CD1c-positive myeloid dendritic cell (primary cell): ENCODE data around the gene PWWP2A.

Experiments
- DNase-seq: peaks from one replicate; pipeline ENCODE4 v3.0.0-alpha.2; 2016; ENCODE audit errors: extremely low spot score

The PWWP2A gene

DNA sequence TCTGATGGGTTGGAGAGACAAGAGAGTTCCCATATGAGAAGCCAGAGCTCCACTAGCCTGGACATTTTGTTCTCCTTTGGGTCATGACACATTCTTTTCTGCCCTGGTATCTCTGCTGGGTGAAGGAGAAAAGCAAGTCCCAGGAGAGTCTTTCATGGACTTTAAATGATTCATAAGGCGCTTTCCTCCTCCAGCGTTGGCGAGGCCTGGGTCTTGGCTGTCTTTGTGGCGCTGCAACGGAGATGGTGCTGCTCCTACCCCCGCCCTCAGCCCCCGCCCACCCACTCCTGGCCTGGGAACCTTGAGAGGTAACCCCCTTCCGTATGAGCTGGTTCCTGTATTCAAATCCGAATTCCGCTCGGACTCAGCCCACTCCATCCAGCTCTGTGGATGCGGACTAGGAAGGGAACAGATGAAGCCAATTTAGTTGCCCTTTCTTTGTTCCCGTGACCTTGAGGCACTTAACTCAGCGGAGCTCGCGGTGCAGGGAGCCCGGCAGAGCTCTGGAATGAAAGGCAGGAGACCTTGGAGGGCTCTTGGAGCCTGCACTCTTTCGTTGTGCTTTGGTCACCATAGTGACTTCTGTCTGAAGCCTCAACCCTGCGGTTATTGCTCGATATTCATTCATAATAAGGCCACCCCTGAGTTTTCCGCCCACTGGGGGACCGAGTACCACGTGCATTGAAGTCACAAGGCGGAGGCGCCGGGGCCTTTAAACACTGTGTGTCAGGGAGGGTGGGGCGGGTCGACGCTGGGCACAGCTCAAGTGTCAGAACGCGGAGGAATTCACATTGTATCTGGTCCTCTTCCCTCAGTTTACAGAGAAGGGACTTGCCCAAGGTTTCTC lies 14.0 kb upstream of the PWWP2A start:
- peak; percentile 48 for DNase-seq

DNA sequence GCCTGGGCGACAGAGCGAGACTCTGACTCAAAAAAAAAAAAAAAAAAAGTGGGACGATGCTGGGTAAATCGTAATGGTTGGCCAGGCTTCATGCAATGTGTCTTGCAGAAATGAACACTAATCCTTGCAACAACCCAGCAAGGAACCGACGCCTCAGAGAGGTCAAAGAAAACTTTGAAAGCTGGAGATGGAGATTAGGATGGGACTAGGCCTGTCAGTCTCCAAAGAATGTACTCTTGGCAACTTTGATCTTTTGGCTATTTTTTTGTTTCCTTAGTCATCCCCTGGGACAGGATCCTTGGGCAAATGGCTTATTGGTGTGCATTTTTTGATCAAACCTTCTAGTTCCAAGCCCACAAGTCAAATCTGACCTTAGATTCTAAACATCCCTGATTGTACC lies 10.6 kb upstream of the PWWP2A start:
- no peak for DNase-seq

DNA sequence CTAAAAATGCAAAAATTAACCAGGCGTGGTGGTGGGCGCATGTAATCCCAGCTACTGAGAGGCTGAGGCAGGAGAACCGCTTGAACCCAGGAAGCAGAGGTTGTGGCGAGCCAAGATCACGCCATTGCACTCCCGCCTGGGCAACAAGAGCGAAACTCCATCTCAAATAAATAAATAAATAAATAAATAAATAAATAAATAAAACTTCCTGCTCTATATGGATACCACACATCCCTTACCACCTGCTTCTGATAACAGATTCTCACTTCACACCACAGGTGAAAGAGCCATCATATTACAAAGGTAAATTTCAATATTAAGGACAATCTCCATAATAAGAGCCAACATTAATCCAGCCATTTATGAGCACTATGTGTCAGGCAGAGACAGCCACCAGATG lies 9.4 kb upstream of the PWWP2A start:
- no peak for DNase-seq

- no peak for DNase-seq
Measured at GRCh38 chr5:160119905-160120266, 636 bp upstream of the PWWP2A start.

- peak; percentile 67 for DNase-seq
Measured at GRCh38 chr5:160118349-160119141, 705 bp downstream of the PWWP2A start.

DNA sequence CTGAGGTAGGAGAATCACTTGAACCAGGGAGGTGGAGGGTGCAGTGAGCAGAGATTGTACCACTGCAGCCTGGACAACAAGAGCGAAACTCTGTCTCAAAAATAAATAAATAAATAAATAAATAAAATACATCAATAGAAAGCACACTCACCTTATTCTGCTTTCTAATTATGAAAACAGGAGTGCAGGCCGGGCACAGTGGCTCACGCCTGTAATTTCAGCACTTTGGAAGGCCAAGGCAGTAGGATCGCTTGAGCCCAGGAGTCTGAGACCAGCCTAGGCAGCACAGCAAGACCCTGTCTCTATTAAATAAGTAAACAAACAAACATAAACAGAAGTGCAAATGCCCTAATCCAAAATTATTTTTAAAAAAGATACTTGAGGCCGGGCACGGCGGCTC lies 2.3 kb downstream of the PWWP2A start:
- DNase-seq: no peak

- no peak for DNase-seq
Measured at GRCh38 chr5:160108124-160108523, 11.1 kb downstream of the PWWP2A start.

- DNase-seq: peak; percentile 61
Measured at GRCh38 chr5:160105686-160106360, 13.4 kb downstream of the PWWP2A start.

DNA sequence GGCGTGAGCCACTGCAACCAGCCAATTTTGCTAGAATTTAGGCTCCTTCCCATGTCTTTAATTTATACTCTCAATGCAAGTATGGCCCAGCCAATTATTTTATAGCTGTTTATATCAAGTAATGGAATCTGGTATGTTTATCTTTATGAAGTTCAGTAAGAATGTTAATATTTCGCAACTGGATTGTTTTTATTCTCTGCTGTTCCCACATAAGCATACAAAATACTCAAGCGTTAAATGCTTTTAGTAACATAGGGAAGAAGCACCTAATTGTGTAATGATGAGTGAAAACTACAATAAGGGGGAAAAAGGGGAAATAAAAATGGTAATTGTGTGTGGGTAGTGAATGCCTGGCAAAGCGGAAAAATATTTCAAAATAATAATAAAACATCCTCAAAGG lies 21.3 kb downstream of the PWWP2A start:
- peak; percentile 82 for DNase-seq

DNA sequence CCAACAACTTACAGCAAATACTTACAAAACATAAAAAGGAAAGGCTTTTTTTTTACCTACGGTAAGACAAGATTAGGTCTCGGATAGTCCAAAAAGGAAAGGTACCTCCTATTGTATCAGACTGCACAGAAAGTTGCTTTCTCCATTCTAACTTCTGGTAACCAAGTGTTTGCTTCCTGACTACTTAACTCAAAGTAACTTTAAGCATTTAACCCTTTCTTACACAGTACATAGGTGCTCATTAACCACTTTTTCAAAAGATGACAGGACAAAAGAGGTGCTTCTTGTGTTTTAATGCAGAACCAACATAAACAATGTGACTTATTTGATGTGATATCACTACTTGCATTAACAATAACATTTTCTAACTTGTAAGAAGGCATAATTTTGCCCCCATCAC lies 23.1 kb downstream of the PWWP2A start:
- no peak for DNase-seq

- DNase-seq: no peak
Measured at GRCh38 chr5:160092960-160093707, 26.1 kb downstream of the PWWP2A start.

DNA sequence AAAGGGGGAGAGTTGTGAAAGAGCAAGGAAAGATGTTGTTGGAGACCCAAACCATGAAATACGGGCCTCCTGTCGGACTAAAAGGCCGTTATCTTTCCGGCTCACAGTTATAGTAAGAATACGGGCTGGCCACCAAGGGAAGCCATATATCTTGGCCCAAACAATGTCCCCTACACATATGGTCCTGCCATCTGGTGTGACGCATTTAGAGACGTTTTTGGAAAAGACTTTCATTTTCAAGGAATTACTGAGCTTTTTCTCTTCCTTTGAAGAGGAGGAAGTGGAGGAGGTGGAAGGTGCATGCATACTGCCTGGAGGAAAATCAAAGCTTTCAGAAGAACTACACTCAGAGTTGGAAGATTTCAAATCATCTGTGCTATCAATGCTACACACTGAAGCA lies 26.7 kb downstream of the PWWP2A start:
- peak; percentile 18 for DNase-seq

- DNase-seq: no peak
Measured at GRCh38 chr5:160090059-160090458, 29.2 kb downstream of the PWWP2A start.

DNA sequence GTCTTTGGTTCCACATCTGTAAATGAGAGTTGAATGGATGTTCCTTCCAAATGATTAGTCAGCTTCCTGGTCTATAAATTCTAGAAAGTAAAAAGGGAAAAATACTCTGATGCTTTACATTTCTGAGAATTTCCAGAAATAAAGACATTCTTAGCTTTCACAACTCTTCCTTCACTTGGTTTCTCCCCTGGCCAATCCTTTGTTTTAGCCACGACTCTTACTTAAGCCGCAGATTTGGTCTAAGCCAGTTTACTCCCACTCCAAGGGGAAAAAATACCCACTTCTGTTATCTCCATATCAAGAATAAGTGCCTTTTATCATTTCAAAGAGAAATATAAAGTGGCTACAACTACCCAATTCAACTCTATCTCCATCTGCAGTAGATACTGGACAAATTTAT lies 29.7 kb downstream of the PWWP2A start:
- DNase-seq: peak; percentile 22

- DNase-seq: peak; percentile 55
Measured at GRCh38 chr5:160088805-160089204, 30.4 kb downstream of the PWWP2A start.

DNA sequence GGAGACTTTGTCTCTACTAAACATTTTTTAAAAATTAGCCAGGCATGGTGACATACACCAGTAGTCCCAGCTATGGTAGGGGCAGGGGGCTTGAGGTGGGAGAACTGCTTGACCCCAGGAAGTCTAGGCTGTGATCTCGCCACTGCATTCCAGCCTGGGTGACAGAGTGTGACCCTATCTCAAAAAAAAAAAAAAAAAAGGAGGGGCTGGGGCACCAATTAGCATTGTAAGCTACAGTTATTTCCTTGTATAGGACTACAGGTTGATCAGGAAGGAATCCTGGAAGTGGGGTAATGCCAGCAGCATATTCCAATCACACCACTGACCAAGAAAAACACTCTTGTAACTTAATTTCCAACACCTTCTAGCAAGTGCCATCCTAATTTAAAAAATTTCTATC lies 32.1 kb downstream of the PWWP2A start:
- DNase-seq: no peak

- DNase-seq: no peak
Measured at GRCh38 chr5:160084144-160084543, 35.1 kb downstream of the PWWP2A start.

GRCh38 chr5:160083501-160083900 lies 35.7 kb downstream of the PWWP2A start:
- DNase-seq: no peak

- no peak for DNase-seq
Measured at GRCh38 chr5:160082614-160083500, 36.4 kb downstream of the PWWP2A start.

DNA sequence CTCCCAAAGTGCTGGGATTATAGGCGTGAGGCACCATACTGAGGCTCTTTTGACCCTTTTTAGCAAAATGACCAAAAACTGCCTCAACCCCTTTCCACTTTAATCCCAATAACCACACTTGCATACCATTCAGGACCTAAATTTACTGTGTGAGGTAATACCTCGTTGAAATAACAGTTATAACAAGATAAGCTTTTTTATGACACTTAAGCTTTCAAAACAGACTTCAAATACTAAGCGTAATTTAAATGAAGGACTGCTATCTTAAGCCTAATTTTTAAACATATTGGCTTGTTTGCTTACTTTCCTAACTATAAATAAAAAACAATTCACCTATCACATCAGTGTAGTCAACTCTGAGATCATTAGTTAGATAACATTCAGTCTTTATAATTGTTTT lies 37.8 kb downstream of the PWWP2A start:
- no peak for DNase-seq

GRCh38 chr5:160079753-160080152 lies 39.5 kb downstream of the PWWP2A start:
- DNase-seq: no peak
